ENCODE data around the gene SLC8A3.

The SLC8A3 gene

GRCh38 chr14:70171726-70172125 is 17.0 kb downstream of the SLC8A3 start:
- FAIRE-seq: no peak
- TF ChIP-seq POLR2AphosphoS5 (IDR thresholded peaks at IDR 0.05; ENCODE audit: low read depth, low read length) (no peak), TAF1 (IDR thresholded peaks at IDR 0.05; ENCODE audit: borderline replicate concordance, low read depth, low read length) (no peak), POLR2A (IDR thresholded peaks at IDR 0.05; ENCODE audit: low read depth, low read length) (no peak)
- DNase-seq (ENCODE audit: insufficient read length): no peak

DNA sequence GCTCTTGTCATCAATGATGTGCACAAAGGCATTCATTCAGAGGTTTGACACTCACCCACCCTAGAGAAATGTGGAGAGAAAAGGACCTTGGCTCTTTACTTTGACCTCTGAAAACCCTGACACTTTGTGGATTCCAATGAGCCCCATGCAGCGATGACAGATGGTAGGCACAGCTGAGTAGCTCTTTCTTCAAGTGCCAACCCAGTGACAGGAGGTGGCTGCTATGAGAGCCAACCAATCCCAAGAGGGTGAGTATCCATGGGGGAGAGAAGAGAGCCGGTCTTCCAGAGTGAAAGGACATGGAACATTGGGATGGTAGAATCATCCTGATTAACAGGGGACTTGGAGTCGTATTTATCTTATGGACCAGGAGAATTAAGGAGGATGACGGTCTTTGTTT is 17.8 kb downstream of the SLC8A3 start:
- TF ChIP-seq POLR2AphosphoS5 (IDR thresholded peaks at IDR 0.05; ENCODE audit: low read depth, low read length): no peak
- TF ChIP-seq TAF1 (IDR thresholded peaks at IDR 0.05; ENCODE audit: borderline replicate concordance, low read depth, low read length): no peak
- no peak for TF ChIP-seq POLR2A (IDR thresholded peaks at IDR 0.05; ENCODE audit: low read depth, low read length)
- FAIRE-seq (no peak), DNase-seq (ENCODE audit: insufficient read length) (no peak)

DNA sequence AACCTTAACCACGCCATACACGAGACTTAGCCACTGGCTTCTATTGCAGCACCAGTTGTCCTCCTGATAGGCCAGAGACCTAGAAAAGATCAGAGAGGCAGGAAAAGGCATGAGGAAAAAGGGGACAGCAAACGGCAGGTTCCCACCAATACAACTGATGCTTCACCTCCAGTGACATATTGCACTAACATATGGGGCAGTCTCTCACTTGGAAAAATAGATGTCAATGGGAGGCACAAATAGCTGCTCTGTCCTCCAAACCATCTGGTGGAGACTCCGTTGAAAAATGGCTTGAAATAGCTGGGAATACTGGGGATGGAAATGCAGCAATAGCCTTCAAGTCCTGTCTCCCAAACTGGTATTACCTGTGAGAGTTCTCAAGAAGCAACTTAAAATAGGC is 20.3 kb downstream of the SLC8A3 start:
- TF ChIP-seq POLR2A (IDR thresholded peaks at IDR 0.05; ENCODE audit: low read depth, low read length): no peak
- no peak for TF ChIP-seq POLR2AphosphoS5 (IDR thresholded peaks at IDR 0.05; ENCODE audit: low read depth, low read length)
- TF ChIP-seq TAF1 (IDR thresholded peaks at IDR 0.05; ENCODE audit: borderline replicate concordance, low read depth, low read length): no peak
- no peak for FAIRE-seq
- DNase-seq (ENCODE audit: insufficient read length): no peak

DNA sequence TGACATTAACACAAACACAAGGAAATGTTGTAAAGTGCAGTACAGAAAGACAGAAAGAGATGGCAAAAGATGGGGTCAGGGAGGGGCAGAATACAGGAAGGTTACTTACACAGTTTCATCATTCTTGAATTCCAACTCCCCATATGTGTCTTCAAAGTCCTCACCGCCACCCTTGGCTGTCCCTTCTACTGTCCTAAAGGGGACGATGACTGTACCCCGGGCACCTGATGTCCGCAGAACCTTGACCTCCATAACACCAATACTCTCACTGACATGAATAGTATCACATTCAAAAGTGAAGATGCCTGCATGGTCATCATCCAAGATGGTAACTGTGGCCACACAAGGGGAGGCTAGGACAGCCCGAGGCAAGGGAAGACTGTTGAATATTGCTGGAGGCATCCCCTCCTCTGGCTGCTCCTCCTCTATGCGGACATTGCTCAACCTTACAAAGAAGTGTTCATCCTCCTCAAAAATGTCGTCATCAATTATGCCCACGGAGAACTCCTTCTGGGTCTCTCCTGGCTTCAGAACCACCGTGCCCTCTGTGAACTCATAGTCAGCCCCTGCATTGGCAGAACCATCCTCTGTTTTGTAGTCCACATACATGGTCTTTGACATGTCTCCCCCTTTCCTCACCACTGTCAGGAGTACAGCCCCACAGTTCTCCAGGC is 22.1 kb downstream of the SLC8A3 start:
- DNase-seq (ENCODE audit: insufficient read length) (no peak), FAIRE-seq (no peak)
- no peak for TF ChIP-seq POLR2AphosphoS5 (IDR thresholded peaks at IDR 0.05; ENCODE audit: low read depth, low read length)
- TF ChIP-seq POLR2A (IDR thresholded peaks at IDR 0.05; ENCODE audit: low read depth, low read length): no peak
- TF ChIP-seq TAF1 (IDR thresholded peaks at IDR 0.05; ENCODE audit: borderline replicate concordance, low read depth, low read length): no peak

GRCh38 chr14:70162358-70162757 is 26.4 kb downstream of the SLC8A3 start:
- no peak for FAIRE-seq
- TF ChIP-seq POLR2A (IDR thresholded peaks at IDR 0.05; ENCODE audit: low read depth, low read length): no peak
- TF ChIP-seq POLR2AphosphoS5 (IDR thresholded peaks at IDR 0.05; ENCODE audit: low read depth, low read length): no peak
- TF ChIP-seq TAF1 (IDR thresholded peaks at IDR 0.05; ENCODE audit: borderline replicate concordance, low read depth, low read length): no peak

GRCh38 chr14:70156592-70156991 is 32.2 kb downstream of the SLC8A3 start:
- FAIRE-seq: no peak
- DNase-seq (ENCODE audit: insufficient read length): no peak
- TF ChIP-seq POLR2A (IDR thresholded peaks at IDR 0.05; ENCODE audit: low read depth, low read length) (no peak), TAF1 (IDR thresholded peaks at IDR 0.05; ENCODE audit: borderline replicate concordance, low read depth, low read length) (no peak), POLR2AphosphoS5 (IDR thresholded peaks at IDR 0.05; ENCODE audit: low read depth, low read length) (no peak)

More at GRCh38 chr14:70162358-70162757, 26.4 kb downstream of the SLC8A3 start:
- no peak for DNase-seq (ENCODE audit: insufficient read length)

DNA sequence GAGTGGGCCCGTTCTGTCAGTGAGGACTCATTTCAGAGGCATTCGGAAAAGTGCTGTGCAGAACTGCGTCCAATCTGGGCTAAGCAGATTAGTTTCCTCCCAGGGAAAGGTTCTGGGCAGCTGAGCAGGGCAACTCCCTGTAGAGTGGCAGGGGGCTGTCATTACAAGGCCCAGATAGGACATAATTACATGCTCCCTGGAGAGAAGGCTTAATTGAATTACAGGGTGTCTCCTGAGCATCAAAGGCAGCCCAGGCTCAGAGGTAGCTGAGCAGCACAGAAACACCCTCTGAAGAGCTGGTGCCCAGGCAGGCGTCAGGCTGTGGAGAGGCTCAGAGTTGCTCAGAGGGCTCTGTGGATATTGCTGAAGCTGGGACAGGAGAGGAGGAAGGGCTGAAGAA is 36.0 kb downstream of the SLC8A3 start:
- FAIRE-seq: no peak
- no peak for DNase-seq (ENCODE audit: insufficient read length)
- TF ChIP-seq POLR2A (IDR thresholded peaks at IDR 0.05; ENCODE audit: low read depth, low read length): no peak
- no peak for TF ChIP-seq TAF1 (IDR thresholded peaks at IDR 0.05; ENCODE audit: borderline replicate concordance, low read depth, low read length)
- TF ChIP-seq POLR2AphosphoS5 (IDR thresholded peaks at IDR 0.05; ENCODE audit: low read depth, low read length): no peak

- TF ChIP-seq POLR2AphosphoS5 (IDR thresholded peaks at IDR 0.05; ENCODE audit: low read depth, low read length): no peak
- no peak for TF ChIP-seq TAF1 (IDR thresholded peaks at IDR 0.05; ENCODE audit: borderline replicate concordance, low read depth, low read length)
- TF ChIP-seq POLR2A (IDR thresholded peaks at IDR 0.05; ENCODE audit: low read depth, low read length): no peak
- DNase-seq (ENCODE audit: insufficient read length) (no peak), FAIRE-seq (no peak)
These were observed 36.7 kb downstream of the SLC8A3 start for GRCh38 chr14:70152081-70152480.

DNA sequence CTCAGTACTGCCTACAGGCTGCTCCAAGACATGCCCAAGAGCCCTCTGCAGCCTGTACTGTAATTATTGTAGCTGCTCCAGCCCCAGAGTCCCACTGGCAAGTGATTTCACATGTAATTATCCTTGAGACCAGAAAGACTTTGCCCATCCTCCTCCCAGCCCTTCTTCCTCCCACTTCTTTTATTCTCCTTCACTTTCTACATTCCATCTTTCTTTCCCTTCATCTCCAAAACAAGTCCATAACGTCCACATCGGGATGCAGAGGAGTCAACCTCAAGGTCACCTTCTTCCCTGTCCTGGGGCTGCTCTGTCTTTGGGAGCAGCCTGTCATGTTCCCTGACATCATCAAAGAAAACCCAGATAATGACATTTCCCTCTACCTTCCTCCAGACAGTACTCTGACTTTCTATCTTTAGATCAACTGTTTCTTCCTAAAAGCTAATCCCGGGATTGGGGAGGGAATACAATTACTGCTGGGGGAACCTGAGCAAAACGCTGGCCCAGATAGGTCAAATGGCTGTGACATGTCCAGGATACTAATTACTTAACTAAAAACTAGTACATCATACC is 39.1 kb downstream of the SLC8A3 start:
- DNase-seq (ENCODE audit: insufficient read length) (no peak), FAIRE-seq (no peak)
- TF ChIP-seq TAF1 (IDR thresholded peaks at IDR 0.05; ENCODE audit: borderline replicate concordance, low read depth, low read length): no peak
- TF ChIP-seq POLR2AphosphoS5 (IDR thresholded peaks at IDR 0.05; ENCODE audit: low read depth, low read length): no peak
- no peak for TF ChIP-seq POLR2A (IDR thresholded peaks at IDR 0.05; ENCODE audit: low read depth, low read length)

DNA sequence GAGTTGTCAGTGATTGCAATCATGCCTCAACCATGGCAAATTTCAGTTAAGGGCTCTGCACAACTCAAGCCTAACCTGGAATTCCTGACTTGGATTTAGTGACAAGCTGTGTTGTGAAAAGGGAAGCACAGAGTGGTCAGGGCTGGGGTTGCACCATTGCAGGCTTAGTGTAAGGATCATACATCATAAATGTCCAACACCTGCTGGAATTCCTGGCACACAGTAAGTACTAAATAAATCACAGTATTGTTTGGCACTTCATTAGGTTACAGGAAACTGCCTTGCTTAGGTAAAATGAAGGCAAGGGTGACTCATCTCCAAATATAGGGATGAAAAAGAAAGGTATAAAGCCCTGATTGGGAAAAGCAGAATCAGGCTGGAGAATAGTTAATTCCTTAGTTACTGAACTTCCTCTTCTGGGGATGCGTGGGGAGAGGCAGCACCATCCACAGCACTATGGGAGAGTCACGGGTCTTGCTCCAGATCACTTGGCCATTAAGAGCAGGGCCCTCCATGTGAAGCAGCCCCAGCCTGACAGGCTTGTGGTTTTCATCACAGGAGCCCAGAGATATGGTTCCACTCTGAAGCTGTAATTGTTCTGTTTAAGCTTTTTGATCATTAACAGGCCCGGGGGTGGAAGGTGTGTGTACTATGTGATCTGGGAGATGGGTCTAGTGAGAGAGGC is 39.7 kb downstream of the SLC8A3 start:
- FAIRE-seq (no peak), DNase-seq (ENCODE audit: insufficient read length) (no peak)
- TF ChIP-seq TAF1 (IDR thresholded peaks at IDR 0.05; ENCODE audit: borderline replicate concordance, low read depth, low read length): no peak
- TF ChIP-seq POLR2AphosphoS5 (IDR thresholded peaks at IDR 0.05; ENCODE audit: low read depth, low read length): no peak
- TF ChIP-seq POLR2A (IDR thresholded peaks at IDR 0.05; ENCODE audit: low read depth, low read length): no peak

DNA sequence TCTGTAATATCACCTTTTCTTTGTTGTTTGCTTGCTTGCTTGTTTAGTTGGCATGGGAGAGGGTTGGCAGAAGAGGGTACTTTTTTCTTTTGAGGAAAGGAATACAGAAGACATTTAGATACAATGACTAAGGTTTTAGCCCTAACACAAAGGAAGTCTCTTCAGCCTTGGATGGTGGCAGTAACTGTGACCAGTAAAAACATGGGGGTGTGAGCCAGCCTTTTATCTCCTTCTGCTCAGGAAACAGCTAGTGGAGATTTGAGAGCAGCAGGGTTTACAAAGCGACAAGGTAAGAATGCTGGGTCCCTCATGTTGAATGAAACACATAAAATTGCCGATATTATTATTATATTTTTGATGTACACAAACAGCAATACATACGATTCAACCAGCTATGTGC is 40.4 kb downstream of the SLC8A3 start:
- DNase-seq (ENCODE audit: insufficient read length): no peak
- TF ChIP-seq TAF1 (IDR thresholded peaks at IDR 0.05; ENCODE audit: borderline replicate concordance, low read depth, low read length) (no peak), POLR2A (IDR thresholded peaks at IDR 0.05; ENCODE audit: low read depth, low read length) (no peak), POLR2AphosphoS5 (IDR thresholded peaks at IDR 0.05; ENCODE audit: low read depth, low read length) (no peak)
- no peak for FAIRE-seq

DNA sequence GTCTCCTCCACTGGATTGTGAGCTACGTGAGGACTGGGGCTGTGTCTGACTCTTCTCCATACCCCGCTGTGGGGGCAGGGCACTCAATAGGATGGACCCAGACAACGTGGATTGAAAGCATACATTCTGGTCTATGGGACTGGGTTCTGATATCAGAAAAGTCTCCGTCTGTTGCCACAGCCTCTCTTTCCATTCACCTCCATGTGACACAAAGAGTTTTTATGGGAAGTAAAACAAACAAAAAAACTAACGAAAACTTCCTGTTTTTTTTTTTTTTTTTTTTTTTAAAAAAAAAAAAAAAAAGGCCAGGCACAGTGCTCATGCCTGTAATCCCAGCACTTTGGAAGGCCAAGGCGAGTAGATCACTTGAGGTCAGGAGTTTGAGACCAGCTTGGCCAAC is 44.7 kb downstream of the SLC8A3 start:
- FAIRE-seq (no peak), DNase-seq (ENCODE audit: insufficient read length) (no peak)
- TF ChIP-seq POLR2AphosphoS5 (IDR thresholded peaks at IDR 0.05; ENCODE audit: low read depth, low read length) (no peak), TAF1 (IDR thresholded peaks at IDR 0.05; ENCODE audit: borderline replicate concordance, low read depth, low read length) (no peak), POLR2A (IDR thresholded peaks at IDR 0.05; ENCODE audit: low read depth, low read length) (no peak)

Data from GM12892 (cell line).